GM12892 (cell line): ENCODE data around the gene ZIC4.

Experiments used
- POLR2A ChIP-seq: IDR thresholded peaks from 2 replicates; pipeline ENCODE4 v1.6.1; 2011; ENCODE audit warnings: low read depth, low read length, control low read depth
- POLR2AphosphoS5 ChIP-seq: IDR thresholded peaks from 2 replicates; pipeline ENCODE4 v1.6.1; 2011; ENCODE audit warnings: low read depth, low read length, control low read depth
- TAF1 ChIP-seq: IDR thresholded peaks from 2 replicates; pipeline ENCODE4 v1.6.1; 2011; ENCODE audit warnings: low read depth, mild to moderate bottlenecking, control low read depth, low read length, borderline replicate concordance

- TF ChIP-seq POLR2A, result no peak
- TF ChIP-seq POLR2AphosphoS5, result no peak
- TF ChIP-seq TAF1, result no peak
These were observed 19.1 kb upstream of the ZIC4 start for GRCh38 chr3:147425388-147425850.
